ENCODE results near the gene MTARC2. TPM values are rescaled to one million over a fixed set of nuclear protein-coding genes. Genes with fewer than 3 reads are reported as not detected.

Gene MTARC2
- 10 to 100 TPM; 19.5 to 37.9 TPM for total RNA-seq

DNA sequence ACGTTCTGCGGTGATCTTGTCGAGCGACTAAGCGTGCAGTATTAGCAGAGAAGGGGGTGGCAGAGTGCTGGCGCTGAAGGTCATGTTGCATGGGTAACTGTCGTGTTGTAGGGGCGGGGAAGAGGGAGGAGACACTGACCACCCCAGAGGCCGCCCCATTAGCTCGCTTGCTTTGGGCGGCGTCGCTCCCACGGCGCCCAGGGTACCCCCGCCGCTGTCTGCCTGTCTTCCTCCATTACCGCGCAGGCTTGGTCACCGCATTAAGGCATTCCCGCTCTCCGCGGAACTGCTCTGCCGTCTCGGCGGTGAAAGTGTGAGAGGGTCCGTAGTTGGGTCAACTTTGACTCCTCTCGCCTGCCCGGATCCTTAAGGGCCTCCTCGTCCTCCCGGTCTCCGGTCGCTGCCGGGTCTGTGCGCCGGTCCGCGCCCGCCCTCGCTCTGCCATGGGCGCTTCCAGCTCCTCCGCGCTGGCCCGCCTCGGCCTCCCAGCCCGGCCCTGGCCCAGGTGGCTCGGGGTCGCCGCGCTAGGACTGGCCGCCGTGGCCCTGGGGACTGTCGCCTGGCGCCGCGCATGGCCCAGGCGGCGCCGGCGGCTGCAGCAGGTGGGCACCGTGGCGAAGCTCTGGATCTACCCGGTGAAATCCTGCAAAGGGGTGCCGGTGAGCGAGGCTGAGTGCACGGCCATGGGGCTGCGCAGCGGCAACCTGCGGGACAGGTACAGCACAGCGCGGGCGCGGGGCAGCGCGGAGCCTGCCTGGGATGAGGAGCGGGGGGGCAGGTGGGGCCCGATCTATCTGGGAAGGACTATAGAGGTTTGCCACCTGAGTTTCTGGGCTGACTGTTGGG lies at the start of gene MTARC2:
Gene MTARC2 (plus strand): TSS at position 234 of the 846 bp plus-strand sequence. CDS start 210 bp downstream, at position 444.
- H3K4me1 ChIP-seq, result peaks cover 49% of the 10 kb centered on the region
- TF ChIP-seq CTCF (IDR thresholded peaks at IDR 0.05) (peak in 3 of 7 experiments; percentile 15 to 22 (median 22)), POLR2A (IDR thresholded peaks at IDR 0.05) (peak; percentile 82 to 97 (median 96))
- ATAC-seq, result peak; percentile 92
- H3K9me3 ChIP-seq, result no peaks in the 10 kb centered on the region
- H3K36me3 ChIP-seq (replicated peaks in 1 of 2; ENCODE audit: insufficient read depth in 1 of 2, low read depth in 2 of 2), result no peaks in the 10 kb centered on the region
- WGBS, 2 donors, result 0 to 1% methylated on average over 13 to 66 of the region's 77 CpGs
- H3K4me3 ChIP-seq, result peak within 1 kb of the TSS; percentile 20 to 89
- peak; percentile 85 to 93 (median 90) for DNase-seq
- intact Hi-C loops (cut with DNase I), result no loop called here
- peak within 1 kb of the TSS; percentile 88 to 97 (median 92) for H3K27ac ChIP-seq
- H3K27me3 ChIP-seq, result no peaks in the 10 kb centered on the region

- DNase-seq (no peak), ATAC-seq (no peak)
- no peak for TF ChIP-seq CTCF (IDR thresholded peaks at IDR 0.05)
- no peak for TF ChIP-seq POLR2A (IDR thresholded peaks at IDR 0.05)
- intact Hi-C loops (cut with DNase I), result no loop called here
- Histone ChIP-seq H3K9me3 (no peaks in the 10 kb centered on the region), H3K4me1 (no peaks in the 10 kb centered on the region), H3K4me3 (no peak overlapping the region), H3K27ac (no peak overlapping the region), H3K36me3 (replicated peaks in 1 of 2; ENCODE audit: insufficient read depth in 1 of 2, low read depth in 2 of 2) (no peaks in the 10 kb centered on the region), H3K27me3 (no peaks in the 10 kb centered on the region)
- 50 to 52% methylated on average over 5 of the region's 5 CpGs for WGBS, 2 donors
These were observed 49.5 kb upstream of the MTARC2 start for GRCh38 chr1:220698607-220699016.

- WGBS, 2 donors, result 55 to 67% methylated on average over 3 of the region's 3 CpGs
- no peaks in the 10 kb centered on the region for H3K9me3 ChIP-seq
- no peaks in the 10 kb centered on the region for H3K27me3 ChIP-seq
- no peak overlapping the region for H3K4me3 ChIP-seq
- DNase-seq, result peak in 1 of 4 donors; percentile 46
- ATAC-seq, result no peak
- no peak overlapping the region for H3K27ac ChIP-seq
- intact Hi-C loops (cut with DNase I), result no loop called here
- H3K36me3 ChIP-seq (replicated peaks in 1 of 2; ENCODE audit: insufficient read depth in 1 of 2, low read depth in 2 of 2), result no peaks in the 10 kb centered on the region
- H3K4me1 ChIP-seq, result no peaks in the 10 kb centered on the region
- TF ChIP-seq POLR2A (IDR thresholded peaks at IDR 0.05), result no peak
- no peak for TF ChIP-seq CTCF (IDR thresholded peaks at IDR 0.05)
These were observed 49.1 kb upstream of the MTARC2 start for GRCh38 chr1:220699044-220699443.

DNA sequence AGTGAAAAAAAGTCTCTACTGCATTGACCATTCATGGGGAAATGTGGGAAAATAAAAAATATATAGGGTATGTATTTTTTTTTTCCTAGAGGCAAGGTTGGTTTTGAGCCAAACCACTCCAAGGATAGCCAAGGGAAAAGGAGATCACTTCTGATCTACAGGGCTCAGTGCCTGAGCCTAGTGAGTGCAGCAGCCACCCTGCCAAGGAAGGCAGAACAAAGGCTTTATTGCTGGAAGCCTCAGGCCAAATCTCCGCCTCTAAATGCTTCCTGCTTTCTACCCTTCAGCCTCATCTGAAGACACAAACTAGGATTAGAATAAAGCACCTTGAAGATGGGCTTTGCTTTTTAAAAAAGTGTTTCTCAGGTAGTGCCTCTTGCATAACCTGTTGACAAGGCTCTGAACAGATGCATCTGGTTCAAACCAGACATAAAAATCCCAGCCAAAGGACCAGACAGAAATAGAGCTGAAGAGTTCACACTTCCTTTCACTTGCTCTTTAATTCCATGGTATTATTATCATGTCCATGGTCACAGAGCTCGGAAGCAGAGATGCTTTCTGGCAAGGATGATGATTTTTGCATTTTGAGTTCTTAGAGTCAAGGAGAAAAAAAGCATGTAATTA lies 47.5 kb upstream of the MTARC2 start:
- DNase-seq (no peak), ATAC-seq (no peak)
- 34 to 37% methylated on average over 2 of the region's 2 CpGs for WGBS, 2 donors
- peaks cover 5% of the 10 kb centered on the region for H3K4me1 ChIP-seq
- H3K27ac ChIP-seq, result no peak overlapping the region
- H3K36me3 ChIP-seq (replicated peaks in 1 of 2; ENCODE audit: insufficient read depth in 1 of 2, low read depth in 2 of 2), result no peaks in the 10 kb centered on the region
- H3K27me3 ChIP-seq, result no peaks in the 10 kb centered on the region
- H3K4me3 ChIP-seq, result no peak overlapping the region
- TF ChIP-seq CTCF (IDR thresholded peaks at IDR 0.05) (no peak), POLR2A (IDR thresholded peaks at IDR 0.05) (no peak)
- intact Hi-C loops (cut with DNase I), result no loop called here
- H3K9me3 ChIP-seq, result no peaks in the 10 kb centered on the region
